ENCODE data around the gene SINHCAF. TPM values are rescaled to one million over a fixed set of nuclear protein-coding genes. Genes with fewer than 3 reads are reported as not detected.

The SINHCAF gene
- total RNA-seq, 1 donor from 2014 or later: 7.5 TPM

DNA sequence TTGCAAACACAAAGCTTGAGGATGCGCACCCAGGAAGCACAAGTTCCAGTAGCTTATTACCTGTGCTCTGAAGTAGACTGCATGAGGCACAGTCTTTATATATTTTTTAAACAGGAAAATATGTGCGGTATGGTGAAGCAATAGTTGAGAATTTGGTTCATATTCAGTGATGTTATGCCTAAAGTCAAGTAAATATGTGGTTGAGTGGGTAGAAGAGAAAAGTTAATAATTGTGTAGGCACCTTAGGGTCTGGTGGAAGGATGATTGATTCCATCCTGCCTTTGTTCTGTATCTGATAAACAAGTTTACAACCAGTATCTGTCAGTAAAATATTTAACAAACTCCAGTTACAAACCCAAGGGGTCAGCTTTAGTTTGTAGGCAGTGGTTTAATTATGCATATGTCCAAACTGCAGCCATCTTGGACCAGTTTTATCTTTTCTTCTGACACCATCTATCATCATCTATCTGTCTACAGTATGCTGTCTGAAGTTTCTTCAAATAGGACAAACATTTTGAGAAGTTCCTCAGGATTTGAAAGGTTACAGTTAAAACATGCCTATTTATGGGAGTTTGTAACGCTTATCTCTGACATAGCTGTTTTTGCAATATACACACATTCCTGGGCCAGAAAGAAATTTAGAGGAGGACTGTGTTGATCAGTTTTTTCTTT is 10.8 kb downstream of the SINHCAF start:
- intact Hi-C loops (cut with DNase I): no loop called here
- ATAC-seq (ENCODE audit: poor library complexity) (no peak), DNase-seq (no peak)

DNA sequence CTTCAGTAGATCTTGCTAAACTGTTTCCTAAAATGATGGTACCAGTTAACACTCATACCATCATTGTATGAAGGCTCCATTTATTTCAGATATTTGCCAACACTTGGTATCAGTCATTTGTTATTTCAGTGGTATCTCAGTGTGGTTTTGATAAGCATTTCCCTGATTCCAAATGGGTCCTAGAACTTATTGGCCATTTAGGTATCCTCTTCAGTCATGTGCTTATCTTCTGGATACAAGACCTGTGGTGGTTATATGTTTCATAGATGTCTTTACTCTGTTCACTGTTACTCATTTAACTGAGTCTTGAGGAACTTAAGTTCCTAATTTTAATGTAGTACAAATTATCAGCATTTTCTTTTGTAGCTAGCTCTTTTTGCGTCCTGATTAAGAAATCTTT is 13.5 kb downstream of the SINHCAF start:
- ATAC-seq (ENCODE audit: poor library complexity) (no peak), DNase-seq (no peak)
- intact Hi-C loops (cut with DNase I): no loop called here

DNA sequence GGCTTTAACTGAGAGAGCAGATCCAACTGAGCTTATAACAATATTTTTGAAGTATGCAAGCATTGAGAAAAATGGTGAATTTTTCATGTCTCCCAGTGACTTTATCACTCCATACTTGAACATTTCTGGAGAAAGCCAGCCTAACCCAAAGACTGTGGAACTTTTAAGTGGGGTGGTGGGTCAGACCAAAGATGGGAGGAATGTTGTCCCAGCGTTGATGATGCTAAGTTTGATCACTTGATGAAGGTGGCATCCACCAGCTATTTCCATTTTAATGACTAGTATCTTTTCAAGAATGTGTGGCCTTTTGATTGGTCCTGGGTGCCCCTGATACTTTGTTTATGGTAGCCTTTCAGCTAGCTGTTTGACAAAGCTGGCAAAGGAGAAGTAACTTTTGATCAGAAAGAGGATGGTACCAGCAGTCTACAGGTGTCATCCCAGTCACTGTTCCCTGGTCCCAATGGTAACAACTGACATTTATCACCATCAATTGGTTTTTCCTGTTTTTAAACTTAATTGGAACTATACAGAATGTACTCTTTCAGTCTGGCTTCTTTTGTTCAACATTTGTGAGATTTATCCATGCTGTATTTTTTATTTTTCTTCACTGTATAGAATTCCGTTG is 14.2 kb downstream of the SINHCAF start:
- intact Hi-C loops (cut with DNase I): no loop called here
- DNase-seq: no peak
- ATAC-seq (ENCODE audit: poor library complexity): no peak

DNA sequence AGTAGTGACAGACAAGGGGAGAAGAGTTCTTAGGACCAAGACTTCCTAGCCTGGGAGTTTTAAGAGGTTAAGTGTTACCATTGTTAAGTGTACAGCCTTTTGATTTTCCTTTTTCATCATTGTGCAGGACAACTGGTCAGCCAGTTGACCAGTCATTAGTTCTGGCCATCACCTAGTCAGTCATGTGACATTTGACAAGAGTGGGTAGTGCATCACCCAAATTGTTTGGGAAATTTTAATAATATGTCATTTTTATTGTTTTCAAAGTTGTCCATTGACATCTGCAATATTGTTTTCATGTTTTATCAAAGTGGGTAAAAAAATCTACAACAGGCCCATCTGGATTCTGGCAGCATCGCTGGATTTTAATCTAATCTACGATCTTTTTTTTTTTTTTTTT is 15.5 kb downstream of the SINHCAF start:
- DNase-seq (no peak), ATAC-seq (ENCODE audit: poor library complexity) (no peak)
- intact Hi-C loops (cut with DNase I): no loop called here

DNA sequence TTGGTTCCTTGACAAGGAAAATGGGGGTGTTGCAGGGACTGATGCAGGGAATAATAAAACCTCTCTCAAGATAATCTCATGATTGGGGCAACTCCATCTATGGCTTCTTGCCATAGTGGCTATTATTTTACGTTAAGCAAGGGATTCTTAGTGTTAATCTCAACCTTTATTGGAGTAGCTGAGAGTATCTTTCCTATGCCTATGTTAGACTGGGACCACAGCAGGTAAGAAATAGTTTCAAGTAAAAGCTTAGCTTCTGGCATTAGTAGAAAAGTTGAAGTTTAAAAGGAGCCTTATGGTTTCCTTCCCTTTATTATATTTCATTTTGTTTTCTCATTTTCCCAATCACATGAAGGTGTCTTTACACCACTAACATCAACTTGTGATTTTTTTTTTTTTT is 16.7 kb downstream of the SINHCAF start:
- intact Hi-C loops (cut with DNase I): no loop called here
- ATAC-seq (ENCODE audit: poor library complexity): no peak

DNA sequence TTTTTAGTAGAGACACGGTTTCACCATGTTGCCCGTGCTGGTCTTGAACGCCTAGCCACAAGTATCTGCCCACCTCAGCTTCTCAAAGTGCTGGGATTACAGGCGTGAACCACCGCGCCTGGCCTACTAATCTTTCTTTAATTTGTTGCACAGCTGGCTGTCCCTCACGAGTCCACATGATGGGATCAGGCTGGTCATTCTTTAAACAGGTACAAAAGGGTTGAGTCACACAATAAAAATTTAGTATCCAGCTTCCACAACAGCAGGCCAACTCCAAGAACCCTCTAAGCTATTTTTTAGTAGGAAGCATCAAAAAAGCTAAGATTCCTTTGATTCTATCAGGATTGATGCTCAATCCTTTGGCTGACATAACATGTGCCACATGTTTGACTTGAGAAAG is 17.8 kb downstream of the SINHCAF start:
- ATAC-seq (ENCODE audit: poor library complexity) (no peak), DNase-seq (no peak)
- intact Hi-C loops (cut with DNase I): no loop called here

More for the DNA sequence above, 16.7 kb downstream of the SINHCAF start:
- DNase-seq: no peak

DNA sequence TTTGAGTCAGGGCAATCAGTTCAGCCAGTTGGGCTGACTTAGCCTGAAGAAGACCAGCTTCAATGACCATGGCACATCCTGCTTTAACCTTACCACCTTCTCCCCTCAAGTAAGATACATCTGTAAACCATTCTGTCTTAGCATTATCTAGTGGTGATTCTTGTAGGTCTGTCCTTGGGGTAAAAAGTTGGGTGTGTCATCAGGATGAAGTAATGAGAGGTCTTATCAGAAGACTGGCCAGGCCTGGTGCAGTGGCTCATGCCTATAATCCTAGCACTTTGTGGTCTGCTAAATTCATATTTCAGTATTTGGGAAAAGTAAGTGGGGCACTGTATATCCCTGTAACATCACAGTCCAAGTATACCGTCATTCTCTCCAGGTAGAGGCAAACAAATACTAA is 19.1 kb downstream of the SINHCAF start:
- ATAC-seq (ENCODE audit: poor library complexity) (no peak), DNase-seq (no peak)
- intact Hi-C loops (cut with DNase I): no loop called here

DNA sequence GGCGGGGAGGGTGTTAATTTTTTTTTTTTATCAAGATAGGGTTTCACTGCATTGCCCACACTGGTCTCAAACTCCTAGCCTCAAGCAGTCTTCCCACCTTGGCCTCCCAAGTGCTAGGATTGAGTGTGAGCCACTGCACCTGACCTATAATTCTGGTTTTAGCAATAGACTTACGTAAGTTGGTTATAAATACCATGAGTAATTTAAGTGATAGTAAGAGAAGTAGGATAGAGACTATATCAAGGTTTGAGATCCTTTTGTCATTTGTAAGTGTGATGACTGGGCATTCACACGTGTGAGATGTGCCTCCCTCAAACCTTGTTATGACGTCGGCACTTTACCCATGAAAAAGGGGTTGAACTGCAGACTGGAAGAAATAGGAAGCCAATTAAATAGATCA is 22.5 kb downstream of the SINHCAF start:
- no peak for DNase-seq
- no peak for ATAC-seq (ENCODE audit: poor library complexity)
- intact Hi-C loops (cut with DNase I): no loop called here

DNA sequence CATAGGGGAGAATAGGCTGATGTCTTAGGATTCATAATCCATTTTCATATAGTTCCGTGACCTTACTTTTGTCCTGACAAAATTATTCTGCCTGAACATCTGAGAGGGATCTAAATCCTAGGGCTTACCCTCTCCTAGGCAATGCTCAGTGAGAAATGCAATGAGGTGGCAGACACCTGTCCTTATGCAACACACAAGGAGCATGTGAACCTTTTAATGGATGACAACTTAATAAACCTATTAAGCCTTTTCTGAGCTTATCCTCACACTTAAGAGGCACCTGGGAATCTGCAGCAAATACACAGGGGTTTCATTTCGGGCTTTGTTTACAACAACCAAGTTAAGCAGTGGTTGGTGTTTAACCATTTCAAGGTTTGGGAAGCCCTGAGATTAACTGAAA is 24.6 kb downstream of the SINHCAF start:
- intact Hi-C loops (cut with DNase I): no loop called here
- ATAC-seq (ENCODE audit: poor library complexity) (no peak), DNase-seq (no peak)

DNA sequence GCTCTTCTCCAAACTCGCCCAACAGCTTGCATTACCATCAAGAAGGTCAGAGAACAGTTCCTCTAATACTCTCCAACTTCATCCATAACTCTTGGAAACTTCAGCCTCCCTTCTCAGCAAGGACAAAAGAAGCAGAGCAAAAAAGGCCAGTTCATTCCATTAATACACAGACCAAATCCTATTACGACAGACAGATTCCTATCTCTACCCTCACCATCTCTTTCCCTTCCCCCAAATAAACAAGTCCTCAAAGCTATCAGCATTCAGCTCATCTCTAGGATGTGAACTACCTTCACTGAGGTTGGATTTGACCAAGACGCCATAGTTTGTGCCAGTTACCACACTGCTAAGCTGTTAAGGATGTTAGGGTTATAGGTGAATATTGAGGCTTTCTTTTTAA is 25.2 kb downstream of the SINHCAF start:
- DNase-seq (no peak), ATAC-seq (ENCODE audit: poor library complexity) (no peak)
- intact Hi-C loops (cut with DNase I): no loop called here

DNA sequence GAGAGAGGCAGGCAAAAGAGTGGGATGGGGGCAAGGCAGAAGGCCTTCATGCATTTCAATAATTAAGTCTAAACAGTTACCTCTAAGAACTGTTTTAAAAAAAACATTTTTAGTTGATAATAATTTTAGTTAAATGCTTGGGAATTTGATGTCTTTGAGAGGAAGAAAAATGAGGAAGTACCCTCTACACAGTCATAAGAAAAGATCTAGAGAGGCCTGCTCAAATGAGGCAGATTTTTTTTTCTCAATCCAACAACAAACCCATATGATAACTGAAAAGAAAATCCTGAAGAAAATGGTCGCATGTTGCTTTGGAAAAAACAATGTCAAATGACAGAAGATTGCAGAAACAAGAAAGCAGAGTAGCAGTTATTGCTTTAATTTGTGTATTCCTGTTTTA is 25.6 kb downstream of the SINHCAF start:
- DNase-seq (no peak), ATAC-seq (ENCODE audit: poor library complexity) (no peak)
- intact Hi-C loops (cut with DNase I): no loop called here

DNA sequence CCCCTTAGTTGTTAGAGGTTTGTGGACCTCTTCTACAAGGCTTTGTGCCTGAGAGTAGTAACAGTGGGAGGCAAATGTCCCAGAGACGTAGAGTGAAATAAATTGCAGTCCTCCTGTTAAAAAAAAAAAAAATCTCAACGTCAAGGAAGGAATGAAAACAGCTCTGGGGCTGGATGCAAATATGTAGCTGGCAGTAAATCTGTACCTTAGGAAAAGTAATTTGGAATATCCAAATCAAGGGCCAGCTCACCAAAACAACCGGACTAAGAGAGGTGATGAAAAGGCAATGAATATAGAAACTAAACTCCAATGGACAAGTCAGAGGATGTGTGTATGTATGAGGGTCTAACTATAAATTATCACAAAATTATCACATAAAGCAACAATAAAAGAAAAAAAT is 27.0 kb downstream of the SINHCAF start:
- ATAC-seq (ENCODE audit: poor library complexity) (no peak), DNase-seq (no peak)
- intact Hi-C loops (cut with DNase I): no loop called here

DNA sequence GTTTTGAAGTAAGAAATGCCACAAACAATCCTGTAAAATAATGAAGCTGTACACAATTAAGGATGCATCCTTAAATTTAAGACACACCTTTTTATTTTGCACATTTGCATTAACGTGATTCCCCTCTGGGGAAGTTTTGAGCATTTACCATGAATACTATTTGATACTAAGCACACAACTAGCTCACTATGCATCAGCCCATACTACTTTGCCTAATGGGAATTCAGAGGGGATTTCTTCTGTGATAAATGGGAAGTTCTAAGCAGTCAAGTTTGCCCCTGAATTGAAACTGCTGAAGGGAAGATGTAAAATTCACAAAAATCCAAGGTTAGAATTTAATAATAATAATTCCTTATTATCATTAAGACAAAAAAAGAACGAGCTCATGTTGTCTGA is 27.4 kb downstream of the SINHCAF start:
- ATAC-seq (ENCODE audit: poor library complexity): no peak
- DNase-seq: no peak
- intact Hi-C loops (cut with DNase I): no loop called here

DNA sequence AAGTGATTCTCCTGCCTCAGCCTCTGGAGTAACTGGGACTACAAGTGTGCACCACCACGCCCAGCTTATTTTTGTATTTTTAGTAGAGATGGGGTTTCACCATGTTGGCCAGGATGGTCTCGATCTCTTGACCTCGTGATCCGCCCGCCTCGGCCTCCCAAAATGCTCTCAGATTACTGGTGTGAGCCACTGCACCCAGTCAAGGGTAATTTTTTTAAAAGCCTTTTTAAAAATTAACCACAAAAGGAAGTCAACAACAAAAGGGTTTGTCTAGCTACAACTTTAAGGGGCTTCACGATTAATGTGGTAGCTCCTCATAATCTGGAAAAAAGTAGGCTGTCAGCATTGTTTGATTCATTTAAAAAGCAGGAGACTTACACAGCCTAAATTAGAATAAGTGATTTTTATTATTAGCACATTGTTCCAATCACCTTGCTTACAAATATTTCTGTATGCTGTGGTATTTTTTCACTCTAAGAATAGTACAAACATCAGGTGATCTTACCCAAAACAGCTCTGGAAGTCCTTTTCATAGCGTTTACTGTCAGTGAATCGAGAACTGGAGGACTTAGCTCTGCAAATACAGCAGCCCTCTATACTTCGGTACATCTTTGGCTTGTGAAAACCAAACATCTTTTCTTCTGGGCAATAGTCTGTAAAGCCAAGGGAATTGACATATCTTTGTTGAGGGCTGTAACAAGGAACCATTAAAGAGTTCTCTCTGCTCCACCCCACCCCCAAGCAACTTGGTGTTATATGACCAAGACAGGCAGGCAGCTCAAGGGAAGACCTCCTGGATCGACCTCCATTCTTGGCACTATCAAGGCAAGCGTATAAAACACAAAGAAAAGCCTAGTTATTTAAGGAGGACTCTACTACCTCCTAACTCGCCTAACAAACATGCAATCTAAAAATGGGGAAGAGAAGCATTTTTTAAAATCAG is 28.1 kb downstream of the SINHCAF start:
- ATAC-seq (ENCODE audit: poor library complexity): no peak
- DNase-seq: no peak
- intact Hi-C loops (cut with DNase I): no loop called here

DNA sequence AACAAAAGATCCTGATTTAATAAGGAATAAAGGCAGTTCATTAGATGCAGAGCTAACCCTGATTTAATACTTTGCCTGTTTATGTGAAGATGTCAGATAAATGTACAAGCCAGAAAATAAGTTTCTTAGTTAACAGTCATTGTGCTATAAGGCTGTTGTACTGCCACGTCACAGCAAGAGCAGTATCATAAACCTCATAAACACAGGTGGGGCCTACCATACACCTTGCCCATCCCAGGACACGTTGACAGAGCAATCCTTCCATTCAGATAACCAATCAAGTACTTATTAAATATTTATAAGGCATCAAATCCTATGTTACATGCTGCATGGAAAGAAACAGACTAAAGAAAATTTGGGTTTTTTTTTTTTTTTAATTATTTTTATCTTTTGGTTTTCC is 36.5 kb downstream of the SINHCAF start:
- no peak for ATAC-seq (ENCODE audit: poor library complexity)
- intact Hi-C loops (cut with DNase I): no loop called here
- no peak for DNase-seq

DNA sequence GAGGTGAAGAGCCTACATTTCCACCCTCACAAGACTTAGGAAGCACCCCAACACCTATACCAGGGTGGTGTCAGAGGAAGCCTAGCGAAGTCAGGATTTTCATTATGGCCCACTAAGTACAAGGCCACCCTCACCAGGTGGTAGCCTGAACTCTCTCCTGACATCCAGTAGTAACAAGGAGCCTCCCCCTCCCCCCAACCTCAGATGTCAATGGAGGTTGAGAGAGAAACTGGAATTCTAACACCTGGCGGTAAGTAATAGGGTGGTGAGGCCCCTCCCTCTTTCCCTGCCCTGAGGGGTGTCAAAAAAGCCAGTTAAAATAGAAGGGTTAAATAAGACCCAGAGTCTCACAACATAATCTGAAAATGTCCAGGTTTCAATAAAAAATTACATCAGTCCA is 37.6 kb downstream of the SINHCAF start:
- no peak for DNase-seq
- intact Hi-C loops (cut with DNase I): no loop called here
- no peak for ATAC-seq (ENCODE audit: poor library complexity)

DNA sequence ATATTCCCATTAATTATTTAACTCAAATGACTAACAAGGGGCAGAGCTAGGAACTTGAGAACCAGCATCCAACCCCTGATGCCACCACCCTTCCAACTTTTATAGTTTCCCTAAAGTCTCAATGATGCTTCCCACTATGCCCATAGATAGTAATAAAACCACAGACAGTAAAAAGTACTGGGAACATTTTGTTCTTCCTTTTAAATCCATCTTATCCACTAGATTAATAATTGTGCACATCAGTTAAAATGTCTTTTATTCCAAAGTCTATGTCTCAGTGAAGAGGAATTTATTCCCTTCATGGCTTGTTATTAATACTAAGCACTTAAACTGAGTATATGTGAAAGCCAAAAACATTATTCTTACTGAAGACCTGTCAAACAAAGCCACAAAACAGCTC is 45.8 kb downstream of the SINHCAF start:
- DNase-seq (no peak), ATAC-seq (ENCODE audit: poor library complexity) (no peak)
- intact Hi-C loops (cut with DNase I): no loop called here

DNA sequence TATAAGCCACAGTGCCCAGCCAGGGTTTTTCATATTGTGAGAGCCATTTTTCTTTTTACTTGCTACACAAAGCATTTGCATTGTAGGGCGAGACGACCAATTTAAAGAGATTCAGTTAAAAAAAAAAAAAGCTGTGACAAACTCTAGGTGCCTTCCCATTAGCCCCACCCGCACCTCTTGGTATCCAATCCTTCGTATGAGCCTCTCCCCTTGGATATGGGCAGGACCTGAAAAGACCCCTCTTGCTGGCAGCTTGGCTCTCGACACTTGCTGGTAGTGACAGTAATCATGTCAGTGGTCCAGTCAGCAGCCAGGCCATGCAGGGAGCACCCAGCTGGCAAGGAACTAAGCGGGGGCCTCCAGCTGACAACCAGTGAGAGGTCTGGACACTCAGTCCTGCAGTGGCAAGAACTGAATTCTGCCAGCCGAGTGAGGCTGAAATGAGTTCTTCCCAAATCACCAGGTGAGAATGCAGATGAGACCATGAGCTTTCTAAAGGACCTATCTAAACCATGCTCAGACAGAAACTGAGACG is 46.5 kb downstream of the SINHCAF start:
- intact Hi-C loops (cut with DNase I): no loop called here
- ATAC-seq (ENCODE audit: poor library complexity): no peak

DNA sequence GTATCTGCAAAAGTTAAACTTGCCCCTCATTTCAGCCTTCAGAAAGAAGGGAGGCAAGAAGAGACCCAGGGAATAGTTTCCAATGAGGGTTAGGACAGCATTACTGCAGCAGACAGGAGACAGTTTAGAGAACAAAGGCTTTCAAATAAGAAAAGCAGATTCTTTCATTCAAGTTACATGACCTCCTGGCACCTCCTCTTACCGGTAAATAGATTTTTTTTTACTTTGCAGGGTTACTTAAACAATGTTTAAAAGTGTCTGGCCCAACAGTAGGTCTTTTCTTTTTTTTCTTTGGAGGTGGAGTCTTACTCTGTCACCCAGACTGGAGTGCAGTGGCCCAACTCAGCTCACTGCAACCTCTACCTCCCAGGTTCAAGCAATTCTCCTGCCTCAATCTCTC is 47.1 kb downstream of the SINHCAF start:
- intact Hi-C loops (cut with DNase I): no loop called here
- no peak for DNase-seq
- no peak for ATAC-seq (ENCODE audit: poor library complexity)

More for the DNA sequence above, 46.5 kb downstream of the SINHCAF start:
- no peak for DNase-seq

DNA sequence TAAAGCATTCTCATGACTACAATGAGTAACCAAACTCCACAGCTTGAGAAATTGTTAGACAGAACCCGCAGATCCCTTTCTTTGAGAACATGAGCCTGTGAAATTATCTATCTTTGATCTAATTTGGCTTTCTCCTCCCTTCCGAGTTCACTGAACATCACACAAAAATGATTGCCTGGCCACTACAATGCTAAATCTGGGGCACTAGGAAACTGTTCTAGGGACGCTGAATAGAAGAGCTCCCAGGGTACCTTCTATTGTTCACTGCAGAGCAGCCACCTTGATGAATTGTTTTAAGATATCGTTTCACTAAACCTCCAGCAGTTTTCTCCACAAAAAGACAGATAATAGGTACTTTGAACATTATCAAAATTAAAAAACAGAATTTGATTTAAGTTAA is 47.5 kb downstream of the SINHCAF start:
- DNase-seq (no peak), ATAC-seq (ENCODE audit: poor library complexity) (no peak)
- intact Hi-C loops (cut with DNase I): no loop called here
